HG03025 (cell line): Measurements from ENCODE around the gene CLIP2.
"Not testable (repeated sequence)": the region's sequence is repeated elsewhere in the genome, so short reads cannot be mapped to it uniquely, and the experiment has no call there.

Experiments used
- ATAC-seq: cut with Tn5 transposase; IDR thresholded peaks from one replicate; pipeline ENCODE4 v1.9.1; 2021; ENCODE audit warnings: mild to moderate bottlenecking, moderate library complexity; ENCODE audit not compliant: unreplicated experiment, low FRiP score

The CLIP2 gene

DNA sequence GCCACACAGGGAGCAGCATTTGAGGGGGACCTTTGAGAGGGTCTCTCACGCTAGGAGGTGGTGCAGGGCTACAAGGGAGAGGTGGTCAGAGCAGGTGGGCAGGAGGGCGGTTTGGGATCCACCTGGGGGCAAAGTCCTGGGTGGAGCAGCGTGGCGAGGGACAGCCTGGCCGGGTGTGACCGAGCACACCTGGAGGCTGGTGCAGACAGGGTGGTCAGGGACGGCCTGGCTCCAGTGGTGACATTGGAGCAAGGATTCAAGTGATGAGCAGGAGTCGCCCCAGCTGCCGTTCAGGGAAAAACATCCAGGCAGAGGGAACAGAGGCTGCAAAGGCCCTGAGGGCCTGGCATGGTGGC is 36.0 kb downstream of the CLIP2 start:
- ATAC-seq, result no peak

DNA sequence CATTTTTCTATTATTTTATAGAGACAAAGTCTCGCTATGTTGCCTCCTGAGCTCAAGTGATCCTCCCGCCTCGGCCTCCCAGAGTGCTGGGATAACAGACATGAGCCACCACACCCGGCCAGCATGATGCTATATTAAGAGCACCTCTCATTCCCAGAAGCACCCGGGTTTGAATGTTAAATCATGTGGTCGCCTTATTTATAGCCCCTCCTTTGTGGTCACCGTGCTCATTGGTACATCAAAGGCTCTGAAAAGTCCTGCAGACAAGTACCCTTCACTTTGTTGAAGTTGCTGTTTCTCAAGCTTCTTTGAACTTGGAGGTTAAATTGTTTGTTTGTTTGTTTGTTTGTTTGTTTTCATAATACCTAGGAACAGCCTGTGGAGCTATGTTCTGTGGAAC is 40.0 kb downstream of the CLIP2 start:
- no peak for ATAC-seq

DNA sequence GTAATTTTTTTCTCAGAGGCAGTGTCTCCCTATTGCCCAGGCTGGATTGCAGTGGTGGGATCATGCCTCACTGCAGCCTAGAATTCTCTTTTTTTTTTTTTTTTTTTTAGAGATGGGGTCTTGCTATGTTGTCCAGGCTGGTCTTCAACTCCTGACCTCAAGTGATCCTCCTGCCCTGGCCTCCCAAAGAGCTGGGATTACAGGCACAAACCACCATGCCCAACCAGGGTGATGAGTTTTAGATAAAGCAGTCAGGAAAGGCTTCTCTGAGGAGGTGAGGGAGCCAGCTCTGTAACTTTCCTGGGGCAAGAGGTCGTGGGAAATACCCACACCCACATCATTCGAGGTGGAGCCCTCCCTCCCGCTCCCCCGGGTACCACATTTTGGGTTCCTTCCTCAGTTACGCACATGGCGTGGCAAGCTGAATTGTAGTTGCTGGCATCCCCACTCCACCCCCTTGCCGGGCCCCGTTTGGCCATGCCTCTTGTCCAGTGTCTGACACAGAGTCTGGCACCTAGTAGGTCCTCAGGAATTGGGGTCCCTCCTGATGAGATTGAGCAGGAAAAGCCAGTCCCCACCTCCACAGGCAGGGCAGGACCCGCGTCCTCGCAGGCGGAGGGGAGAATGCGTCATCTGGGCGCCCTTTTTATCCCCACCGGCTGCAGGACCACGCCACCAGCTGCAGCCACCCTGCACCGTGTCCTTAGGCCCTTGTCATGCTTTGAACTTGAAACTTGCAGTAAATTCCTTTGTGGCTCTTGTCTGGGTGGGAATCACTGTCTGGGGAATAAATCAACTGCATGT is 43.4 kb downstream of the CLIP2 start:
- no peak for ATAC-seq

DNA sequence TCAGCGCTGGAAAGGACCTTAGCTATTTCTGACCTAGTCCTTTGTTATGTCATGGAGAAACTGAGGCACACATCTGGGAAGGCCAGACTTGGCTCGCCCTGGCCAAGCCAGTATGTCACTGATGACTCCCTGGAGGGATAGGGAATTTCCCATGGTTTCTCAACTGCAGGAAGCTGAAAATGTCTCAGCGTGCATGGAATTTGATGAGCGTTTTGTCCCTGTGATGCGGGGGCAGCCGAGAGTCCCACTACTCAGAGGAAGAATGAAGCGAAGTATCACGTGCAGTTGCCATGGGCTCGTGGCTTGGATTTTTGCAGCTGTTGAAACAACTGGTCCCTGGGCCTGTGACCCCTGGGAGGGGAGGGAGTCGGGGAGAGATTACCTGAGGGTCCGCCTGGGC is 44.8 kb downstream of the CLIP2 start:
- ATAC-seq, result no peak

DNA sequence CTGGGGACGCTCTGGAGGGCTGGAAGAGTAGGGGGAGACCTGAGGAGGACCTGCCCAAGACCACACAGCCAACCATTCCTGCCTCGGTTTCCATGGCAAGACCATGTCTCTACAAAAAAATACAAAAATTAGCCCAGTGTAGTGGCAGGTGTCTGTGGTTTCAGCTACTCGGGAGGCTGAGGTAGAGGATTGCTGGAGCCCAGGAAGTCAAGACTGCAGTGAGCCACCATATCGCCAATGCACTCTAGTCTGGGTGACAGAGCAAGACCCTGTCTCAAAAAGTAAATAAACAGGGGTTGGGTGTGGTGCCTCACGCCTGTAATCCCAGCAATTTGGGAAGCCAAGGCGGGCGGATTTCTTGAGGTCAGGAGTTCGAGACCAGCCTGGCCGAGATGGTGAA is 48.7 kb downstream of the CLIP2 start:
- no peak for ATAC-seq

DNA sequence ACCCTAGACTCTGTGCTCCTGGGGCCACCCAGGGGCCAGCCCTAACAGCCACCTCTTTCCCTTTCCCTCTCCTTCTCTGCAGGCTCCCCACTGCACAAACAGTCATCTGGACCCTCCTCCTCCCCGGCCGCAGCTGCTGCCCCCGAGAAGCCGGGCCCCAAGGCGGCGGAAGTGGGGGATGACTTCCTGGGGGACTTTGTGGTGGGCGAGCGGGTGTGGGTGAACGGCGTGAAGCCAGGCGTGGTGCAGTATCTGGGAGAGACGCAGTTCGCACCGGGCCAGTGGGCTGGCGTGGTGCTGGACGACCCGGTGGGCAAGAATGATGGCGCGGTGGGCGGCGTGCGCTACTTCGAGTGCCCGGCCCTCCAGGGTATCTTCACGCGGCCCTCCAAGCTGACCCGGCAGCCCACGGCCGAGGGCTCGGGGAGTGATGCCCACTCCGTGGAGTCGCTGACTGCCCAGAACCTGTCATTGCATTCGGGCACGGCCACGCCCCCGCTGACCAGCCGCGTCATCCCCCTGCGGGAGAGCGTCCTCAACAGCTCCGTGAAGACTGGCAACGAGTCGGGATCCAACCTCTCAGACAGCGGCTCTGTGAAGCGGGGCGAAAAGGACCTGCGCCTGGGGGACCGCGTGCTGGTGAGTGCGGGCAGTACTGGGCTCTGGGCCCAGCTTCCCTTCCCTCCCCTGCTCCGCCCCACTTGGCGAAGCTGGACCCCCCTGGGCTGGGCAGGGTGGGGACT is 49.3 kb downstream of the CLIP2 start:
- ATAC-seq, result no peak

DNA sequence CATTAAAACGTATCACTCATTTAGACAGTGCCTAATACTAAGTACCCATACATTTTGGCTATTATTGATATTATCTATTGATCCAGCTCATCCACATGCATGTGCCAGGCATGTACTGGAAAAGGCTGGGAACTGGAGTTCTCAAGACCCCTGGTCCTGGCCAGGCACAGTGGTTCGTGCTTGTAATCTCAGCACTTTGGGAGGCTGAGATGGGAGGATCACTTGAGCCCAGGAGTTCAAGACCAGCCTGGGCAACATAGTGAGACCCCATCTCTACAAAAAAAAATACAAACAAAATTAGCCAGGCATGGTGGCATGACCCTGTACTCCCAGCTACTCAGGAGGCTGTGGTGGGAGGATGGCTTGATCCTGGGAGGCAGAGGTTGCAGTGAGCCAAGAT is 50.4 kb downstream of the CLIP2 start:
- not testable (repeated sequence) for ATAC-seq

DNA sequence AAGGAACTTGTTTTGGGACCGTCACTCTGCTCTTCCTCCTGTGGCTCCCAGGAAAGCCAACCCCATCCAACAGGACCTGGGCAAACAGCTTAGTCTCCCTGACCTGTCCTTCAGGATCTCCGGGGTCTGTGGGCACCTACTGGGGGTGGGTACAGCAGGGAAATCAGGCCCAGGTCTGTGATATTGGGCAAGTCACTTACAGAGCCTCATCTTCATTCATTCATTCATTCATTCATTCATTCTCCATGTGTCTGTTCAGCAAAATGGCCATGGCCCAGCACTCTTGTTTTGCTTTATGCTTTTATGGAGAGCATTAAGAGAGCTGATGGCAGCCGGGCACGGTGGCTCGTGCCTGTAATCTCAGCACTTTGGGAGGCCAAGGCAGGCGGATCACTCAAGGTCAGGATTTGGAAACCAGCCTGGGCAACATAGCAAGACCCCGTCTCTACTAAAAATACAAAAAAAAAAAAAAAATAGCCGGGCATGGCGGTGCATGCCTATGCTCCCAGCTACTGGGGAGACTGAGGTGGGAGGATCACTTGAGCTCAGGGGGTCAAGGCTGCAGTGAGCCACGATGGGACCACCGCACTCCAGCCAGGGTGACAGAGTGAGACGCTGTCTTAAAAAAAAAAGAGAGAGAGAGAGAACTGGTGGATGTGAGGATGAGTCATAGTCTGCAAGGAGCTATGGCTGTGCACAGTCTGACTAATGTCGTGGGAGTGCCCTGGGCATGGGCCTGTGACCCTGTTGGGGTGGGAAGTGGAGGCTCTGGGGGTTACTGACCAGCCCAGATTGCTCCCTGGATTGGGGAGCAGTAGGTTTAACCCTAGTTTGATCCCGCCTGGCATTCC is 54.3 kb downstream of the CLIP2 start:
- ATAC-seq, result no peak

DNA sequence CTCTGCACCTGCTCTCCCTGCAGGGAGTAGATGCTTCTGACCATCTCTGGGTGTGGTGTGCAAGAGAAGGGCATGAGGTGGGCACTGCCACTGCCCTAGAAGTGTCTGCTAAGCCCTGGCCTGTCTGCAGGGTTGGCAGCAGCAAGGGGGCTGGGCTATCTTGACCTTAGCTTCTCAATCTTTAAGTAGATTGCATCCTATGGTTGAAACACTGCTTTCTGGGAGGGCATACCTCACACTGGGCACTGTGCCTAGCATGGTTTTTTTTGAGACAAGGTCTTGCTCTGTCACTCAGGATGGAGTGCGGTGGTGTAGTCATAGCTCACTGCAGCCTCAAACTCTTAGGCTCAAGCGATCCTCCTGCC is 54.9 kb downstream of the CLIP2 start:
- no peak for ATAC-seq

DNA sequence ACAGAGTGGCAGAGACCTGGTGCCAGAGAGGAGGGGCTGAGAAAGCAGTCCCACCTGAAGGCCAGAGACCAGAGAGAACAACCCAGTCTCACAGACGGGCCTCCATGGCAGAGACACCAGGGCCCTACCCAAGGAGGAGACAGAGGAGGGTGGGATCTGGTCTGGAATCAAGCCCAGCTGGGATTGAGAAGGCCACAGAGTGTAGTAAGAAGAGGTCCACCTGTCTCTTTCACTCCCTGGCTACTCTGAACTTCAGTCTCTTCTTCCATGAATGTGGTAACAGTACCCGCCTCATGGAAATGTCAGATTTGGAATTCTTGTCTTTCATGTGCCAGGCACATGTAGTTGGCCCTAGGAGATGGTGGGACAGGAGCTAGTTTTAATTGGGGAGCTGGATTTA is 55.6 kb downstream of the CLIP2 start:
- ATAC-seq, result no peak

DNA sequence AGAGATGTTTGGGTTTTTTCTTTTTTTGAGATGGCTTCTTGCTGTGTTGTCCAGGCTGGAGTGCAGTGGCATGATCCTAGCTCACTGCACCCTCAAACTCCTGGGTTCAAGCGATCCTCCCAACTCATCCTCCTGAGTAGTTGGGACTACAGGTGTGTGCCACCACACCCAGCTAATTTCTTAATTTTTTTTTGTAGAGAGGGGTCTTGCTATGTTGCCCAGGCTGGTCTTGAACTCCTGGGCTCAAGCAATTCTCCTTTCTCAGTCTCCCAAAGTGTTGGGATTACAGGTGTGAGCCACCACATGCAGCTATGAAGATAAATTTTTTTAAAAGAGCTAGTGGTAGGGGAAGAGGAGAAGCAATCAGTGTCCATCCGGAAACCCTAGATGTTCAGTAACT is 56.8 kb downstream of the CLIP2 start:
- ATAC-seq, result no peak

DNA sequence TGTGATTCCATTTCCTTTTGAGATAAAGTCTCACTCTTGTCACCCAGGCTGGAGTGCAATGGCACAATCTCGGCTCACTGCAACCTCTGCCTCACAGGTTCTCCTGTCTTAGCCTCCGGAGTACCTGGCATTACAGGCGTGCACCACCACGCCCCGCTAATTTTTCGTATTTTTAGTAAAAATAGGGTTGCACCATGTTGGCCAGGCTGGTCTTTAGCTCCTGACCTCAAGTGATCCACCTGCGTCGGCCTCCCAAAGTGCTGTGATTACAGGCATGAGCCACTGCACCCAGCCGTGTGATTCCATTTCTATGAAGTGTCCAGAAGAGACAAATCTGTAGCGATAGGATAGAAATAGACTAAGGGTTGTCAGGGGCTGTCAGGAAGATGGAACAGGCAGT is 60.4 kb downstream of the CLIP2 start:
- ATAC-seq, result no peak

DNA sequence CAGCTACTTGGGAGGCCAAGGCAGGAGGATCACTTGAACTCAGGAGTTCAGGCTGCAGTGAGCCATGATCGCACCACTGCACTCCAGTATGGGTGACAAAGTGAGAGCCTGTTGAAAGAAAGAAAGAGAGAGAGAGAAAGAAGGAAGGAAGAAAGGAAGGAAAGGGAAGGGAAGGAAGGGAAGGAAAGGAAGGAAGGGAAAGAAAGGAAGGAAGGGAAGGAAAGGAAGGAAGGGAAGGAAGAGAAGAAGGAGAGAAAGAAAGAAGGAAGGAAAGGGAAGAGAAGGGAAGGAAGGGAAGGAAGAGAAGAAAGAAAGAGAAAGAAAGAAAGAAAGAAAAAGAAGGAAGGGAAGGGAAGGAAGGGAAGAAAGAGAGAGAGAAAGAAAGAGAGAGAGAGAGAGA is 61.5 kb downstream of the CLIP2 start:
- ATAC-seq, result no peak

DNA sequence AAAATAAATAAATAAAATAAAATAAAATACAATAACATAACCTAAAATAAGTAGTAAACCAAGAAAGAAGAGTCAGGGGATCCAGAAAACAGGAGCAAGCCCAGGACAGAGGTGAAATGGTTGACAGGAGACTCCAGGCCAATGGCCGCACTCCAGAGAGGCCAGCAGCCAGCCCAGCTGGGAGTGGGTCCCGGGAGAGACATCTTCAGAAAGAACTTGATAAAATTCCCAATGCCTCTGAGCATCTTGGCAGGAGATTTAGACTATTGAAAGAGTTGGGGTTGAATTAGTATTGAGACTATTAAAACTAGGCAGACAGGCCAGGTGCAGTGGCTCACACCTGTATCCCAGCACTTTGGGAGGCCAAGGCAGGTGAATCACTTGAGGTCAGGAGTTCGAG is 62.6 kb downstream of the CLIP2 start:
- ATAC-seq, result no peak

DNA sequence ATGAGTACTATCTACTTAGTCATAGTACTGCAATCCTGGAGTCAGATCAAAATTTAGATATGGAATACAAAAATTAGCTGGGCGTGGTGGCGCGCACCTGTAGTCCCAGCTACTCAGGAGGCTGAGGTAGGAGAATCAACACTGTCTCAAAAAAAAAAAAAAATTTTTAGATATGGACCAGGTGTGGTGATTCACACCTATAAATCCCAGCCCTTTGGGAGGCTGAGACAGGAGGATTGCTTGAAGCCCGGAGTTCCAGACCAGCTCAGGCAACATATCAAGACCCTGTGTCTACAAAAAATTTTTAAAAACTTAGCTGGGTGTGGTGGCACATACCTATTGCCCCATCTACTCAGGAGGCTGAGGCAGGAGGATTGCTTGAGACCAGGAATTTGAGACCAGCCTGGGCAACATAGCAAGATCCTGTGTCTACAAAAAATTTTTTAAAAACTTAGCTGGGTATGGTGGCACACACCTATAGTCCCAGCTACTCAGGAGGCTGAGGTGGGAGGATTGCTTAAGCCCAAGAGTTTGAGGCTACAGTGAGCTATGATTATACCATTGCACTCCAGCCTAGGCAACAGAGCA is 63.4 kb downstream of the CLIP2 start:
- ATAC-seq, result not testable (repeated sequence)

DNA sequence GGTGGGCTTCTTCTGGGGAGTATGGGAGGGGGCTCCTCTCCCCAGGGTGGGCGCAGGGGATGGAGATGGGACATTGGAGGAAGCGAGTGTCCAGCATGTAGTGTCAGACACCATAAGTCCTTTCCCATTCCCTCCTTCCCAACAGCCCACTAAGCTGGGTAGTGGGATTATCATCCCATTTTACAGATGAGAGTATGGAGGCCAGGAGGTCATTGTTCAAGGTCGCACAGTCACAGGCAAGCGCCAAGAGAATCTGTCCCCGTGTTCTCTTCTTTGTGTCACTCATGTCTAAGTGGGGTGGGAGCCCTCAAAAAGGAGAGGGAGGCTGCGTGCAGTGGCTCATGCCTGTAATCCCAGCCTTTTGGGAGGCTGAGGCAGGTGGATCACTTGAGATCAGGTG is 64.8 kb downstream of the CLIP2 start:
- ATAC-seq, result no peak

DNA sequence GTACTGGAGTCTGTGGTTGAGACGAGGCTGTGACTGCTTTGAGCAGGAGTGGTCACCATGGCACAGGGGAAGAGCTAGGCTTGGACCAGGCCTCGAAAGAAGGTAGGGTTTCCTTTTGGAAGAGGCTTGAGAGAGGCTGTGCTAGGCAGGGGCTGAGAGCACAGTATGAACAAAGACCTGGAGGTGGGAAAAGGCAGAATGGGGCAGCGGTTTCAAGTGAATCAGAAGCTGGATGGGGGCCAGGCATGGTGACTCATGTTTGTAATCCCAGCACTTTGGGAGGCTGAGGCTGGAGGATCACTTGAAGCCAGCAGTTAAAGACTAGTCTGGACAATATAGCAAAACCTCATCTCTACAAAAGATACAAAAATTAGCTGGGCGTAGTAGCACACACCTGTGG is 65.9 kb downstream of the CLIP2 start:
- ATAC-seq, result no peak

DNA sequence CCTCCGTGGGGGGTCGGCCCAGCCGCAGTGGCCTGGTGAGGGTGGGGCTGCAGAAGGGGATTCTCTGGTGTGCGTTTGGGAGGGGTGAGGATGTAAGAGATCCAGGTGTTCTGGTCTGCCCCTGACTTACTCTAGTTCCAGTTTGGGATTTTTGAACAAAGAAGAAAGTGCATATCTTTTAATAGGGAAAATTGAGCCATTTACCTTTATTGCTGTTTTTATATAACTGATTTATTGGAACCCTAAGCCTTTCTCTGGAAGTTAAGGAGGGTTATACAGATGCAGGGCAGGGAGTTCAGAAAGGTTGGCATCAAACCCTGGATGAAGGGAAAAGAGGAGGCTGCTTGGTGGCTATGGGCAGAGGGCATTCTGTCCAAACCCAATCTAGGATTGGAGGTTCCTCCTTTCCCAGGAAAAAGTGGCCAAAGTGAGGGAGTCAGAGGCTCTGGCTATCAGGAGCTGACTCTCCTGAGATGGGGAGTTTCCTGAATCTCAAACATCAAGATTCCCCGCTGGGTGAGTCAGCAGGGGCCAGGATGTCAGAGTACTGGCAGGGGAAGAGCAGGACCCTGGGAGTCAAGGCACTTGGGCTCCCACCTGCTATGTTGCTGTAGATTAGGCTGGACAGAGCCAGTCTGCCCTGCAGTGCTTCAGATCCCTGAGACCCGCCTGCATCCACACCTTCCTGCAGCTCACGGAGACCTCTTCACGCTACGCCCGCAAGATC is 67.5 kb downstream of the CLIP2 start:
- no peak for ATAC-seq

DNA sequence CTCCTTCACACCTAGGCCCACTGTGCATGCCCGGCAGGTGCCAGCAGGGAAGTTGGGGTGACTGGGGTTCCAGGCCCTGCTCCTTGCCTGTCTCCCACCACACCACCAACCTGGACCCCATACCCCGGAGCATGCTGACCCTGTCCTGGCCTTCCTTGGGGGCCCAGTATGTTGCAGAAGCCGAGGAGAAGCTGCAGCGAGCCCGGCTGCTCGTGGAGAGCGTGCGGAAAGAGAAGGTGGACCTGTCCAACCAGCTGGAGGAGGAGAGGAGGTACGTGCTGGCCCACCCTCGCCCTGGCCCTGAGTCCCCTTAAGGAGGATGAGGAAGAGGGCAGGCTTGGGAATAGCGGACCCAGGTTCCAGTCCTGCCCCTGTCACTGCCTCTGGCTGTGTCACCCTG is 70.8 kb downstream of the CLIP2 start:
- no peak for ATAC-seq

DNA sequence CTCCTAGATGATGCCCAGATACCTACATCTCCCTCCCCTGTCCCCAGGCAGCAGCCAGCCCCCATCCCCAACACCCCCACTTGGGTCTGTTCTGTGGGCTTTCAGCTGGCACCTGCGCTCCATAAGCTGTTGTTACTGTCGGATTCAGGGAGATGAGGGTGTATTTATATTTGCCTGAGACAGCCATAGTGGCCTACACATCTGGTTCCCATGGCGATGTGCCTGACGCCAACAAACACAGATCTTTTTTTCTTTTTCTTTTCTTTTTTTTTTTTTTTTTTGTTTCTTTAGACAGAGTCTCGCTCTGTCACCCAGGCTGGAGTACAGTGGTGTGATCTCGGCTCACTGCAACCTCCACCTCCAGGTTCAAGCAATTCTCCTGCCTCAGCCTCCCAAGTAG is 73.1 kb downstream of the CLIP2 start:
- ATAC-seq, result no peak
